GM21737 (cell line): Measurements from ENCODE around the gene ASPSCR1.

Experiments
- ATAC-seq: cut with Tn5 transposase; IDR thresholded peaks from one replicate; pipeline ENCODE4 v1.9.1; 2021; ENCODE audit warnings: mild to moderate bottlenecking, moderate library complexity; ENCODE audit not compliant: unreplicated experiment

Gene ASPSCR1

GRCh38 chr17:82021107-82021899 lies 43.9 kb downstream of the ASPSCR1 start:
- no peak for ATAC-seq

- ATAC-seq: no peak
Observed at GRCh38 chr17:82021900-82022309, 44.5 kb downstream of the ASPSCR1 start.

- no peak for ATAC-seq
Observed at GRCh38 chr17:82022310-82022980, 45.0 kb downstream of the ASPSCR1 start, which contains the start of gene CENPX. Gene CENPX (minus strand): TSS chr17:82022878. CDS start chr17:82022861, 17 bp downstream.

- ATAC-seq: peak; percentile 77
Observed at GRCh38 chr17:82022981-82023446, 45.6 kb downstream of the ASPSCR1 start, which contains the start of gene LRRC45. Gene LRRC45 (plus strand): TSS chr17:82023305. CDS start chr17:82023644, 339 bp downstream.

GRCh38 chr17:82023447-82024241 lies 46.2 kb downstream of the ASPSCR1 start:
- peak; percentile 1 for ATAC-seq

- no peak for ATAC-seq
Observed at GRCh38 chr17:82024859-82025258, 47.4 kb downstream of the ASPSCR1 start.

GRCh38 chr17:82025401-82026107 lies 48.1 kb downstream of the ASPSCR1 start:
- no peak for ATAC-seq

GRCh38 chr17:82028246-82028645 lies 50.8 kb downstream of the ASPSCR1 start:
- ATAC-seq: no peak

- ATAC-seq: no peak
Observed at GRCh38 chr17:82028966-82029365, 51.5 kb downstream of the ASPSCR1 start.

GRCh38 chr17:82029391-82029790 lies 52.0 kb downstream of the ASPSCR1 start:
- ATAC-seq: no peak

GRCh38 chr17:82029990-82030469 lies 52.6 kb downstream of the ASPSCR1 start:
- no peak for ATAC-seq

- no peak for ATAC-seq
Observed at GRCh38 chr17:82030470-82031302, 53.3 kb downstream of the ASPSCR1 start.

GRCh38 chr17:82031303-82031884 lies 54.0 kb downstream of the ASPSCR1 start, which contains the start of gene RAC3:
Gene RAC3 (plus strand): TSS chr17:82031678. CDS start chr17:82031762, 84 bp downstream.
- ATAC-seq: no peak

GRCh38 chr17:82031885-82032627 lies 54.6 kb downstream of the ASPSCR1 start:
- ATAC-seq: no peak

GRCh38 chr17:82033359-82034085 lies 56.1 kb downstream of the ASPSCR1 start:
- ATAC-seq: no peak

- no peak for ATAC-seq
Observed at GRCh38 chr17:82034371-82035011, 57.1 kb downstream of the ASPSCR1 start.

- ATAC-seq: no peak
Observed at GRCh38 chr17:82035488-82035887, 58.1 kb downstream of the ASPSCR1 start.
